HG03045 (cell line): ENCODE measurements around the gene CDH4.

Source experiments
- ATAC-seq: cut with Tn5 transposase; IDR thresholded peaks from one replicate; pipeline ENCODE4 v1.9.1; 2021; ENCODE audit warnings: mild to moderate bottlenecking, moderate library complexity; ENCODE audit not compliant: unreplicated experiment

Gene CDH4

DNA sequence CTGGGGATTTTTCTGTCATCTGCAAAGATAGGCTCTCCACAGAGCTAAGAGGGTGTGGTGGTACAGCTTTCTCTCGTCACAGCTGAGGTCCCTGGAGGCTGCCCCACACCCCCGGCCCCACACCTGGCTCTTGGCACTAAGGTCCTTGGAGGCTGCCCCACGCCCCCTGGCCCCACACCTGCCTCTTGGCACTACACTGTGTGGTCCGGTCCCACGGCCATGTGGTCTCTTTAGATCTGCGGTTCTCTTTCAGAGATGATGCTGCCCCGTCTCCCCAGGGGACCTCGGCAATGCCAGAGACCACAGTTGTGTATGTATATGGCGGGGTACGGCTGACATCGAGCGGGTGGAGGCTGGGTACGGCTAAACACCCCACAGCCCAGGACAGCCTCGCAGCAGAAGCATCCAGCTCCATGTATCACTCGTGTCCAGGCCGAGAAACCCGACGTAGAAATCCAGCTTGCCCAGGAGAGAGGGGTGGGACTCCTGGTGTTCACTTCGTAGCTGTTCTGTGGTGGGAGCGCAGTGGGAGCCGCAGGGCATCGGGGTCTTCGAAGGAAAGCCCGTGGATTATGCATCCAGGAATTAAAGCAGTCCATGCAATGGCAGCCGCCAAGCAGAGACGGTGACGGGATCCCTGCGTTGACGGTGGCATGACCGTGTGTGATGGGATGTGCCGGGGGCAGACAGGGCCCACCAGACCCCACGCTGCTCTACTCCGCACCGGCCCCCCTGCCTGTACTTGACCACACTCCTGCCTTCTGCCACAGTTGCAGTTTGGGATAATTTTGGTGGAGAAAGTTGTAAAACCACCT, 292.1 kb downstream of the CDH4 start:
- no peak for ATAC-seq

DNA sequence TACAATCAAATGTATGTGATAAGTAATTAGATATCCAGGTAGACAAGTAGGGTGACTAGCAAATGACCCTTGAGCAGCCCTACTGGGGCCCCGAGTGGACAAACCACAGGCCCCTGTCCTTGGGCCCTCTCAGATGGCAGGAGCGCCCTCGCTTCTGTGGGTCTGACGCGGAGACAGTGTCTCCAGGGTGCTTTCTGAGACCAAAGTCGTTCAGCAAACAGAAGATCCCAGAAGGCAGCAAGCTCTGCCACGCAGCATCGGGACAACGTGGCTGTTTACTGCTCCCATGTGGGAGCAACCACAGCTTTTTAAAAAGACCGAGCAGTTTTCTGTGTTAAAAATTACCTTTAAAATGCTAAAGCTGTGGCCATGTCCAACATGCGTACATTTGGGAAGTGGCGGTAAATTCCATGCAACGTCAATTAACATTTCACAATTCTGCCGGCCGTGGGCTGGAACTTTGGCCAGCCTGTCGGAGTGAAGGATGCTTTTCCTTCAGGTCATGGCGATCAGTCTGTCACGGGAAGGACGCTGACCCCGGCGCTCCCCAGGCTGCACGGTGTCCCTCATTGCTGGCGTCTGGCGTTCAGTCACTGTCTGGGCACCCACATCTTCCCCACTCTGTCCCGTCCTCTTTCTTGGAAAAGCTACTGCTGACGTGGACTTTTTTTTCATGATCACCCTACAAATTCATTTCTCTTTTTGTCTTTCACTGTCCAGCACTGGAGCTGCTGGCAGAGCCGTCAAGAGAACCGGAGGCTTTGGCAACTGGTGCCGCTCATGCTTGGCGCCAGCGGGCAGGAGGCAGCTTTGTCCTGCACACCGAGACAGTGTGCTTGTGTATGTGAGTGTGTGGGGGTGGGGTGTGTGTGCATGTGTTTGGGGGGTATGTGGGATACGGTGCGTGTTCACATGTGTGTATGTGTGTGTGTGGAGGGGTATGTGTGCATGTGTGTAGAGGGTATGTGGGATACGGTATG, 293.1 kb downstream of the CDH4 start:
- no peak for ATAC-seq

DNA sequence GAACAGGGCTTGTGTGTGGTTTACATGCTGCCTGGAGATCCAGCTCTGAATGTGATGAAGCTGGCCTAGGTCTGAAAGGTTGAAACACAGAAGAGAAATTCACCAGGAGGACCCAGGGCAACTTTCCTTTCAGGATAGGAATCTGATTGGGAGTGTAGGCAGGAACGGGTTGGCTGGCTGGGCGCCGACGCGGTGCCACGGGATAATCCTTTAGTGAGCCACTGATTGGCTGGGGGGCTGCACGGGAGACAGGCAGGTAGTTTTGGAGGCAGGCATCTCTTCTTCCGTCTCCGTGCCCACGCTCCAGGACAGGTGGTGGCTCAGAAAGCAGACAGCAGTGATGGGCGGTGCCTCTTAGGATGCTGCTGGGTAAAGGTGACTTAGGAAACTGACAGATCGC, 294.6 kb downstream of the CDH4 start:
- no peak for ATAC-seq

DNA sequence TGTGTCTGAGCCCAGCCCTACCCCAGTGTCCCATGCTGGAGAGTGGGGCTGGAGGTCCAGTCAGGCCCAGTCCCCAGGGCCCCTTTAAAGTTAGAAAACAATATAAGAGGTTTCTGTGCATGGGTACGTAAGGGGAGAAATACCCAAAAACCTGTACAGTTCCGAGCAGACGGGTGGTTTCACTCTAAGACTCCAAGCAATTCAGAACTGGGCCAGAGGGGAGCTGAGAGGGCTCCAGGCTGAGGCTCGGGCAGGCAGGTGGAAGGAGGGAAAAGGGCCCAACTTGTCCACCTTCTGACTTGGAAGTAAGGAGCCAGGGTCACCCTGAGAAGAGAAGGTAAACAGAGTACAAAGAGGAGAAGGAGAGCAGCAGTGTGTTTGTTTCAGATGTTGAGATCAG, 296.0 kb downstream of the CDH4 start:
- ATAC-seq: no peak

DNA sequence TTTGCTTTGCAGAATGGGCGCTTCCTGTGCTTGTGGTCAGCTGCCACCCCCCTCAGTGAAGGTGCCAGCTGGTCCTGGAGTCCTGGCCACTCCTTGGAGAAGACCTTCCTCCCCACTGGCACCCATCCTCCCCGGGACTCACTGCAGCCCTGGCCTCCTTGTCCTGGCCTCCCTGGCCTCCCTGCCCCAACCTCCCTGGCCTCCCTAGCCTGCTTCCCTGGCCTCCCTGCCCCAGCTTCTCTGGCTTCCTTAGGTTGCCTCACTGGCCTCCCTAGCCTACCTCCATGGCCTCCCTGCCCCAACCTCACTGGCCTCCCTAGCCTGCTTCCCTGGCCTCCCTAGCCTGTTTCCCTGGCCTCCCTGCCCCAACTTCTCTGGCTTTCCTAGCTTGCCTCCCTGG, 297.8 kb downstream of the CDH4 start:
- no peak for ATAC-seq

DNA sequence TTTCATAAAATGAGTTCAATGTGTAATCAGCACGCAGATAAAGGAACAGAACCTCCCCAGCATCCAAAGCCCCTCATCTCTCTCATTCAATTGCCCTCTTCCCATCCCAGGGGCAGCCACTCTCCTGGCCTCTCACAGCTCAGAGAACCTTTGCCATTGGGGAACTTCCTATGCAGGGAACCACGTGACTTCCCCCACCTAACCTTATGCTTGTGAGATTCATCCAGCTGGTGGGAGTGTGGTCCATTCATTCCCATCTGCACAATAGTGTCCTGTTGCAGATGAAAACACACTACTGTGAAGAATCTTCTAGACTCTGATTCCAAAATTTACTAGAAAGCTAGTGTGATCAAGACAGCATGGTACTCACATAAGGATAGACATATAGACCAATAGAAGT, 299.3 kb downstream of the CDH4 start:
- ATAC-seq: no peak

DNA sequence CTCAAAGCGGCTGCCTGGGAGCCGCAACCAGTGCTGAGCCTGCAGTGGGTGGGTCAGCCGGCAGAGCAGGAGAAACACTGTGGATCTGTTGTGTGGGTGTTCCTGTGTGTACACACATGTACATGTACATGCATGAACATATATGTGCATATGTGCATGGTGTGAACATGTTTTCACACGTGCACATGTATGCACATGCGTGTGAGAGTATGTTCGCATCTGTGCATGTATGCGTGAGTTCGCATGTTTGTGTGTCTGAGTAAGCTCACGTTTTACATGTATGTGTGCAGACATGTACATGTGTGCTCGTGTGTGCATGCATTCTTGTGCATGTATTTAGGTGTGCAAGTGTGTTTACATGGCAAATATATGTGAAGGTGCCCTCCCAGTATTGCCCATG, 302.6 kb downstream of the CDH4 start:
- ATAC-seq: no peak

DNA sequence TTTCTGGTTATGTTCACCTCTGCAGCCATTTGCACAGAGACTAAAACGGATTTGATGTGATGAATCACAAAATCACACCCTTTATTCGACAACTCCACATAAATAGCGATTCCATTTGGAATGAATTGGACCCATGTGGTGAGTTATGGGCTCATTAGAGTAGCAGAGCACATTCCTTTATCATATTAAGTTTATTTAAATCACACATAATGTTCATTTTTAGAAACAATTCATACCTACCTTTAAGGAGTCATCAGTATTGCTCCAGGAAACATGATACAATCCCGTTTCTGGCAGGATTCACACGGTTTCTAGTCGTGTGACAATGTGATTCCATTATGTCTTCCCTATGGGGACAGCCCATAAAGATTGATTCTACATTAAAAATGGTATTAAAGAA, 303.5 kb downstream of the CDH4 start:
- ATAC-seq: no peak

DNA sequence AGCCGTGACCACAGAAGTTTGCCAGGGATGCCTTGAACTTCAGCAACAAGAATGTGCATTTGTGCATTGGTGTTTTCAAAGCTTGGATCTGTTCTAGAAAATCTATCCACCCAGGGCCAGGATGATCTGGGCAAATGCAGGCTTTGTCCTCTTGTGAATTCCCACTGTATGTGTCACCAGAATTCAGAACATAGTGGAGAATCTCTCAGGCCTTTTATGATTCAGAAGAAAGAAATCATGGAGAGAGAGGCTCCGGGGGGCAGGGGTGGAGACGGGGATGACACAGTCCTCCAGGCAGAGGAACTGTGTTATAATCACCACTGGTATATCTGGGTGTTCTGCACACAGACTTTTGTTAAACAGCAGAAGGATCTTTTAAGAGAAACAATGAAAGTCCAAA, 304.1 kb downstream of the CDH4 start:
- no peak for ATAC-seq

DNA sequence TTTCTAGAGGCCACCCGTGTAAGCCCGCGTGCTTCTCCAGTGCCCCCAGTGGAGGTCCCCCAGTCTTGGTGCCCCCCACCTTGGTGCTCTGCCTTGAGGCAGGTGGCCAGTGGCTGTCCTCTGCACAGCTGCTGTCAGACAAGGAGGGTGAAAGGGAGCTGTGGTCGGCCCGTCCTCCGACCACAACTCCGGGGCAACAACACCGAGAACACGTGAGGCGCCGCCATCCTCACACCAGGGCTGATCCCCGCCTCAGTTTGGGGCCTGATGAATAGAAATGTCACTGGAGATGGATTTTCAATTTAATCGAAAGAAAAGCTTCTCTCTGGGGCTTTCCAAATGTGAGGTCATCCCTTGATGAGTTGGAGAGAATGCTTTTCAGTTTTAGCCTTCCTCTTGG, 304.6 kb downstream of the CDH4 start:
- ATAC-seq: no peak

DNA sequence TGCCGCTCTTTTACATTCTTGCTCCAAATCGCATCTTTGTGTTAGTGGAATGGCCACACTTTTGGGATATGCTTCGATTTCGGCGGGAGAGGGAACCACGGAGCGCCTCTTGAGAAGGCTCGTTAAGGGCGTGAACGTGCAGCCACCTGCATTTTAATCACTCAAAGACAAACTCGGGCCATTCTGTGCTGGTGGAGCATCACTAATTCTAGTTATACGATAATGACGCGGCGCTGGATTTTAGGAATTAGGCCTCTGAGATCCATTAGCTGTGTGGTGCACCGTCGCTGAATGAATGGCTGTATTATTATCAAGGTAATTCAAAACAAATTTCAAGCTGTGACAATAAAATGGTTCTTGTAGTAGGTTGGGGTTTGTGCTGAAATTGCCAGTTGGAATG, 305.6 kb downstream of the CDH4 start:
- ATAC-seq: no peak

DNA sequence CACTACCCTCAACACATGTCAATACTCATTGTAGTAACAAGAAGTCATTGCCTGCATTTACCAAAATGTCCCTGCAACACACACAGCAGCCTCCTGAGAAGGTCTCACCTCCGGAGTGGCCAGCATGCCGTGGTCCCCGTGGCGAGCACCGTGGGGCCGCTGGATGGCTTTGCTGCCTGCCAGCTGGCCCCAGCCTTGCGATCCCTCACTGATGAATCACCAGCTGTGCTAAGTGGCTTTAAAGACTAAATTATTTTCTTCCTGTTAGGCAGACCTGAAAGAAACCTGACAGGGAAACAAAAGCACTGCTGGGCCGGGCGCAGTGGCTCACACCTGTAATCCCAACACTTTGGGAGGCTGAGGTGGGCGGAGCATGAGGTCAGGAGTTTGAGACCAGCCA, 306.7 kb downstream of the CDH4 start:
- no peak for ATAC-seq

DNA sequence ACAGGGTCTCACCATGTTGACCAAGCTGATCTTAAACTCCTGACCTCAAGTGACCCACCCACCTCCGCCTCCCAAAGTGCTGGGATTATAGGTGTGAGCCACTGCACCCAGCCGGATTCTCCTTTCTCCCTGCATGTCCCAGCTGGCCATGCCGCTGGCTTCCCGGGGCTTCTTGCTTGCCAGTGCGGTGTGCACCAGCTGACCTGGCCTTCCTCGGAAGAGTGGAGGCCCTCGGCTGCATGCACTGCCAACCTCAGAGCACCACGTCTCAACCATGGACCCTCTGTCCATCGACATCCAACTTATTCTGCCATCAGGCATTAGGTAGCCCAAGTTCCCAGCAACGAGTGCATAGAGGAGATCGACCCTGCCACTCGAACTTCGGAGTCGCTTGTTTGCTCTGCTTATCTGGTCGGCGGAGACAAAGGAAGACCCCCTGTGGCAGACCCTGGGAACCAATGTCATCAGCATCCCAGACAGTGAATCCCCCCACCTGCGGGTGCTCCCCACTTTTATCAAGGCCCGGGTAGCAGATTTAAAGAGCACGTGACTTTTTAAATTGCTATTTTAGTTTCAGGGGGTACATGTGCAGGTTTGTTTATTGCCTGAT, 307.8 kb downstream of the CDH4 start:
- ATAC-seq: no peak

DNA sequence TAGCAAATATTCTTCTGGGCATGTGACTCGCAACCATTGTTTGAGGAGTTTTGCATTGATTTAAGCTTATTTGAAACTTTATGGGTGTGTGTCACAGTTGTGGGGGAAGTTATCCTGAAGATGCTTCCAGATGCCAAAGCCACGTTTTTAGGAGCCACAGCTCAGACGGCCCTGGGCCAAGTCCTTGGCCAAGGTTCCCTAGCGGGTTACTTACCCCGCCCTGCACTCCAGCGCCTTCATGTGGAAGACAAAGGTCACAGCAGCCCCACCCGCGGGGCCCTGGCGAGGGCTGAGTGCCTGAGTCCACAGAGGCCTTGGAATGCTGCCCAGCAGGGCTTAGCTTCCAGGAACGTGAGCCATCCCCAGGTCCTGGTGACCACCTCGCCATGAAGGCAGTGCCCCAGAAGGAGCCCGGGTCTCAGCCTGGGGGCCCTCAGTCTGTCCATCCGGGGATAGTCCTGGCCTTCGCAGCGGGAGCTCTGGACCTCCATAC, 308.3 kb downstream of the CDH4 start:
- no peak for ATAC-seq

DNA sequence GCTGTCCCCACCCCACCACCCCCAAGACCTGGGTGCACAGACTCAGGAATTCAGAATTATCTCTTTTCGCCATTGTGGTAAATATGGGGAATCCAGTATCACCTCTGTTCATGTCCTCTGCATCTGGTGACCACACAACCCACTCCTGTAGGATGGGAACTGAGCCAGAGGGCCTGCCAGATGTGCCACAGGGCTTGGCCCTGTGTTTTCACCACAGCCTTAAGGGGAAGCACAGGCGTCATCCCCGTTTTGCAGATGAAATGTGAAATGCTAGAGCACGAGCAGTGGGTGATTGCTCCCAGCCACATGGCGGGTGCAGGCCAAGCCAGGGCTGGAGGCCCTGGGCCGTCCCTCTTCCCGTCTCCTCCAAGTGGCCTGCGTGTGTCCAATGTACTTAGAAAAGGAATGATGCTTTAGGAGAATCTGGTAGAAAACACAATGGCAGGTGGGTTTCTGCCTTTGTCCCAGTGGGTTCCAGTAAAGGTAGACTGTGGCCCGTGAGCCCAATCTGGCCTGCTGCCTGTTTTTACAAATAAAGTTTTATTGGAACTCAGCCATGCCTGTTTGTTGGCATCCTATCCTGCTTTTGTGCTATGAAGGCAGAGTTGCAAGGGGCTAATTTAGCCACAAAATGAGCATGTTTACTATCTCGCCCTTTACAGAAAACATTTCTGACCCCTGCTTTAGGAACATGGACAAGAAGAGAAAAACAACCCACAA, 309.2 kb downstream of the CDH4 start:
- ATAC-seq: no peak

DNA sequence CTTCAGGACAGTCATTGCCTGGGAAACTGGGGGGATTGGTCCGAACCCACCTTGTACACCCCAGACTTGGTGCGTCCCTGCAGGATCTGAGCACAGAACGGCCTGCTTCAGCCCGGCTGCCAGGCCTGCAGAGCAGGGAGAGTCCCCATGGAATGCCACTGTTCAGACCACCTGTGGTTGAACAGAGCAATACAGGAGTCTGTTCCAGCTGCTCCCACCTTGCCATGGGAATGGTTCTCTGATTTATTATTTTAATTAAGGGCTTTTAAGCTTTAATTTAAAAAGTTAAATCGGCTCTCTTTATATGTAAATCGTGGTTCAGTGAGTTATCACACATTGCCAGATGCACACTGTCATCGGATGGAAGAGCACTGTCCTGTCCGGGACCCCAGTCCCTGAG, 310.4 kb downstream of the CDH4 start:
- ATAC-seq: no peak

DNA sequence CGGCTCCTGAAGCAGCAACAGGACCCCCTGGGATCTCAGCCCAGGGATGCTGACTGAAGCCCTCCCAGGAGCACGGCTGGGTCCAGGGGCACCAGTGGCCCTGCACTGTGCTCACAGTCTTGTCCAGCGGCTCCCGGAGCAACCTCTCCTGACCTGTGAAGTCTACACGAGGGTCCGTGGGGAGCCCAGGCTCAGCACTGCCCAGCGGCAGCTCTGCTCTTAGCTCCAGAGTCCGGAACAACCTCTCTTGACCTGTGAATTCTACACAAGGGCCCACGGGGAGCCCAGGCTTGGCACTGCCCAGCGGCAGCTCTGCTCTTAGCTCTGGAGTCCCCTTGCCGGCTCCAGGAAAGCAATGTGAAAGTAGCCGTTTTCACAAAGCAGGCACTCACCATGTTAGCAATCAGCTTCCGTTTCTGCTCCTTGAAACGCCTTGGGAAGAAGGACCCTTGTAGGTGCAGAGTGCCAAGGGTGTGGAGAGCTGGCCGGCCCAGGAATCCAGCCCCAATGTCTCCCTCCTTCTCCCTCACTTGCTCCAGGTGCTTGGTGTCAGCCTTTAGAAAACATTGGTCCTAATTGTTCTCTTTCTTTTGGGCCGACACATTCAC, 310.9 kb downstream of the CDH4 start:
- no peak for ATAC-seq

DNA sequence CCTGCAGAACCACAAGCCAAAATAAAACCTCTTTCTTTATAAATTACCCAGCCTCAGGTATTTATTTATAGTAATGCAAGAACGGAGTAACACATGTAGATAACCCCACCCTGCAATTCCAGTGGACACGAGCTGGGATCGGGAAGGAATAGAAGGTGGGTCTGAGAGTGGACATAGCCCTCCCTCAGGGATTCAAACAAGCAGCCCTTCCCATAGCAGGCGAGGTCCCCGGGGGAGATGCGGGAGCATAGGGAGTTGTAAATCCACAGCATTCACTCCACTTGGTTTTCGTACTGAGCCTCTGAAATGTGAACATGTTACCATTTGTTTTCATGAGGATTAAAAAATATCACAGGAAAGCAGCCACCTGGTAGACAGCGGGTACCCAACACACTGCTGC, 312.6 kb downstream of the CDH4 start:
- ATAC-seq: no peak

DNA sequence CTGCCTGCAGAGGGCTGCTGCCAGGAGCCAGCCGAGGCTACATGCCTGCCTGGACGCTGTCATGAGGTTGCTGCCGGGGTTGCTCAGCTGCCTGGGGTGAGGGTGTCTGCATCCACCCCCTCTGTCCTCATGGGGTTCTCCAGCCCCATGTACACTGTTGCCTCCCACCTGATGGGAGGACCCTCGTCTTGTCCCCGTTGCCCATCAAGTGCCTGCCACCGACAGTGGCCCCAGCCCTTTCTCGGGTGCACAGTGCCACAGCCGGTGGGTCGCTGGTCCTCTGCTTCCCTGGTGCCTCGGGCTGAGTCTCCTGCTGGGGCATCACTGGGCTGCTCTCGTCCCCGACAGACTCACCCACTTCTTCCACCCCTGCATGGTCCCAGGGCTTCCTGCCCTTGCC, 313.7 kb downstream of the CDH4 start:
- ATAC-seq: no peak

DNA sequence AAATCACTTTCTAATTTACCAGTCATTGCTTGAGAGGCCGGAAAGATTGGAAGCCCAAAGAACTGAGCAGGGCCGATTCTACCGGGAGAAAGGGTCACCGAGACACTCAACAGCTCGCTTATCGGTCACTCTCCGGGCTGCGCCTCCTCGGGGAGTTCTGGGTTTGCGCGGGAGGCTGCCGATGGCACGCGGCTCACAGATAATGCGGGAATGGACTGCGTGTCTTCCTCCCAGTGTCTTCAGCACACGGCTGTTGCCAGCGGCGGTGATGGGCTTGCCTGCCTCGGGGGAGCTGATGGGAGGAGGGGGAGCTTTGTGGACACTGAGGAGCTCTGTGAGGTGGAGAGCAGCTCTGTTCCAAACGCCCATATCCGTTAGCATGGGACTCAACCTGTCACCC, 314.6 kb downstream of the CDH4 start:
- no peak for ATAC-seq
